Osteocyte (in vitro differentiated cells): ENCODE data around the gene RAD21L1. TPM values are rescaled to one million over a fixed set of nuclear protein-coding genes. Genes with fewer than 3 reads are reported as not detected.

Source experiments
- DNase-seq: peaks from one replicate; pipeline ENCODE4 v3.0.0; 2021; ENCODE audit warnings: mixed read lengths; ENCODE audit not compliant: unreplicated experiment; ENCODE audit errors: extremely low spot score
- H3K27ac Mint-ChIP-seq: one replicate; pipeline ENCODE4 v1.8.0; 2021; ENCODE audit warnings: mild to moderate bottlenecking, mixed read lengths; ENCODE audit not compliant: unreplicated experiment
- H3K27me3 Mint-ChIP-seq: one replicate; pipeline ENCODE4 v1.8.0; 2021; ENCODE audit warnings: mixed read lengths; ENCODE audit not compliant: unreplicated experiment
- H3K36me3 Mint-ChIP-seq: one replicate; pipeline ENCODE4 v1.8.0; 2021; ENCODE audit warnings: mixed read lengths; ENCODE audit not compliant: unreplicated experiment
- H3K4me1 Mint-ChIP-seq: one replicate; pipeline ENCODE4 v1.8.0; 2021; ENCODE audit warnings: mixed read lengths; ENCODE audit not compliant: unreplicated experiment
- H3K4me3 Mint-ChIP-seq: one replicate; pipeline ENCODE4 v1.8.0; 2021; ENCODE audit warnings: mild to moderate bottlenecking, moderate library complexity, mixed read lengths; ENCODE audit not compliant: unreplicated experiment
- H3K9me3 Mint-ChIP-seq: one replicate; pipeline ENCODE4 v1.8.0; 2021; ENCODE audit warnings: mixed read lengths; ENCODE audit not compliant: unreplicated experiment
- total RNA-seq: library from RNA; stranded (reverse); gene quantifications from 2 replicates; pipeline ENCODE4 v1.2.1, GENCODE V29; 2021
- TF ChIP-seq, protein P1 (sequence below): fragments of 200-600 bp; sonication (generic); IDR thresholded peaks from 2 replicates; pipeline ENCODE4 v1.5.0; 2021; ENCODE audit warnings: antibody characterized with exemption, mild to moderate bottlenecking, moderate library complexity

RAD21L1 gene
- total RNA-seq, 1 donor from 2014 or later, result not detected

DNA sequence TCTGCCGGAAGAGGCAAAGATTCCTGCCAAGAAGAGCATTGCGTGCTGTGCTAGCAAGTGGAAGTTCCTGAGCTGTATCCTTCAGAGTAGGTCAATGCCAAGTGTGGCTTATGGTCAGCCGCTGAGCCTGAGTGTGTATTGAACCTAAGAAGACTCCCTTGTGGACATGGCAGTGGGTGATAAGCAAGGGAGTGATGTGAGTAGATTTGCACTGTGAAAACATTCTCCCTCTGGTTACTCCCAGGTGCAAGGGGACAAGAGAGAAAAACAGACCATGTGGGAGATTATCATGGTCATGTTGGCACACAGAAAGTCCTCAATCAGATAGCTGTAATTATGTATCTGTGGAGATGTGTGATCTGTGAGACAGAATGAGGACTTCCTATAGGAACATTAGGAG is 35.0 kb upstream of the RAD21L1 start:
- H3K27ac Mint-ChIP-seq, result no peak overlapping the region
- peaks cover 26% of the 10 kb centered on the region for H3K27me3 Mint-ChIP-seq
- TF ChIP-seq, protein P1, sequence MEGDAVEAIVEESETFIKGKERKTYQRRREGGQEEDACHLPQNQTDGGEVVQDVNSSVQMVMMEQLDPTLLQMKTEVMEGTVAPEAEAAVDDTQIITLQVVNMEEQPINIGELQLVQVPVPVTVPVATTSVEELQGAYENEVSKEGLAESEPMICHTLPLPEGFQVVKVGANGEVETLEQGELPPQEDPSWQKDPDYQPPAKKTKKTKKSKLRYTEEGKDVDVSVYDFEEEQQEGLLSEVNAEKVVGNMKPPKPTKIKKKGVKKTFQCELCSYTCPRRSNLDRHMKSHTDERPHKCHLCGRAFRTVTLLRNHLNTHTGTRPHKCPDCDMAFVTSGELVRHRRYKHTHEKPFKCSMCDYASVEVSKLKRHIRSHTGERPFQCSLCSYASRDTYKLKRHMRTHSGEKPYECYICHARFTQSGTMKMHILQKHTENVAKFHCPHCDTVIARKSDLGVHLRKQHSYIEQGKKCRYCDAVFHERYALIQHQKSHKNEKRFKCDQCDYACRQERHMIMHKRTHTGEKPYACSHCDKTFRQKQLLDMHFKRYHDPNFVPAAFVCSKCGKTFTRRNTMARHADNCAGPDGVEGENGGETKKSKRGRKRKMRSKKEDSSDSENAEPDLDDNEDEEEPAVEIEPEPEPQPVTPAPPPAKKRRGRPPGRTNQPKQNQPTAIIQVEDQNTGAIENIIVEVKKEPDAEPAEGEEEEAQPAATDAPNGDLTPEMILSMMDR, result no peak
- no peaks in the 10 kb centered on the region for H3K36me3 Mint-ChIP-seq
- H3K4me1 Mint-ChIP-seq, result peaks cover 3% of the 10 kb centered on the region
- no peaks in the 10 kb centered on the region for H3K9me3 Mint-ChIP-seq
- no peak overlapping the region for H3K4me3 Mint-ChIP-seq
- DNase-seq, result no peak

DNA sequence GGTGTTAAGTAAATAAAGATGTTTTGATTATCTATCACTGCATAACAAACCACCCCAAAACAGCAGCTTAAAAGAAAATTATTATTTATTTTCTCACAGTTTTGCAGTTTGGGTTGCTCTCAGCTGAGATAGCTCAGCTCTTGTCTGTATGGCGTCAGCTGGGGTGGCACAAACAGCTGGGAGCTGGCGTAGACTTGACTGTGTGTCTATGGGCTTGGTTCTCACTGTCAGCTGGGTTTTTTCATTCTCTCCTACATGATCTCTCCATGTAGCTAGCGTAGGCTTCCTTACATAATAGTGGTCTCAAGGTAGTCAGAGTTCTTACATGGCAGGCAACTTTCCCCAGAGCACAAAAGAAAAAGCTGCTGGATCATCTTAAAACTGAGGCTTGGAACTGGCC is 34.5 kb upstream of the RAD21L1 start:
- no peak overlapping the region for H3K27ac Mint-ChIP-seq

DNA sequence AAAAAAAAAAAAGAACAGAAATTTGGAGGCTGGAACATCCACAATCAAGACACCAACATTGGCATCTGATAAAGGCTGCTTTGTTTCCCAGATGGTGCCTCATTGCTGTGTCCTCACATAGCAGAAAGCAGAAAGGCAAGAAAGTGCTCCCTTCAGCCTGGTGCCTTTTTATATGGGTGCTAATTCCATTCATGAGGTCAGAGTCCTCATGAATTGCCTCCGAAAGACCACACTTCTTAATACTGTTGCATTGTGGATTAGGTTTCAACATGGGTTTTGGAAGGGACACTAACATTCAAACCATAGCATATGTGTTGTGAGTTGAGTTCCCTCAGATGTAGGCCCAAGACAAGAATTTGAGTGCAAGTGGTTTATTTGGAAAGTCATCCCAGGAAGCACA is 30.6 kb upstream of the RAD21L1 start:
- Mint-ChIP-seq H3K27me3 (peaks cover 27% of the 10 kb centered on the region), H3K9me3 (no peaks in the 10 kb centered on the region), H3K4me1 (no peaks in the 10 kb centered on the region)

More for the DNA sequence above, 34.5 kb upstream of the RAD21L1 start:
- Mint-ChIP-seq H3K4me3 (no peak overlapping the region), H3K27me3 (peaks cover 24% of the 10 kb centered on the region), H3K9me3 (no peaks in the 10 kb centered on the region), H3K4me1 (no peaks in the 10 kb centered on the region), H3K36me3 (no peaks in the 10 kb centered on the region)
- no peak for DNase-seq
- TF ChIP-seq, protein P1, result no peak

DNA sequence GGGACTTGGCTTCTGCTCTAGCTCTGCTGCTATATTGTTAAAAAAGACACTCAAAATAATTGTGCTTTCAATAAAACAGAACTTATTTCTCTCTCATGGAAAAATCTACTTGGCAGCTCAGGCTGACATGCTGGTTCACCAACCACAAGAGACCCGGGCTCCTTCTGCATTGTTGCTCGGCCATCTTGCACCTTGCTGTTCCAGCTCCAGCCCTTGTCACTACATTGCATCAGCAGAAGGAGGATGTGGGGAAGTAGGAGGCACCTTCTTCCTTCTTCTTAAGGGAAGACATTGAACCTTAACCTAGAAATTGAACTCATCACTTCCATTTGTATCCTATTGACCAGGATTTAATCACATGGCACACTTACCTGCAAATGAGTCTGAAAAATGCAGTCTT is 29.2 kb upstream of the RAD21L1 start:
- peaks cover 19% of the 10 kb centered on the region for H3K27me3 Mint-ChIP-seq
- no peaks in the 10 kb centered on the region for H3K4me1 Mint-ChIP-seq
- TF ChIP-seq, protein P1, result no peak
- H3K27ac Mint-ChIP-seq, result no peak overlapping the region
- no peaks in the 10 kb centered on the region for H3K9me3 Mint-ChIP-seq
- H3K4me3 Mint-ChIP-seq, result no peak overlapping the region
- DNase-seq, result no peak
- no peaks in the 10 kb centered on the region for H3K36me3 Mint-ChIP-seq

More for the DNA sequence above, 30.6 kb upstream of the RAD21L1 start:
- no peaks in the 10 kb centered on the region for H3K36me3 Mint-ChIP-seq
- H3K4me3 Mint-ChIP-seq, result no peak overlapping the region
- DNase-seq, result no peak
- TF ChIP-seq, protein P1, result no peak
- no peak overlapping the region for H3K27ac Mint-ChIP-seq

DNA sequence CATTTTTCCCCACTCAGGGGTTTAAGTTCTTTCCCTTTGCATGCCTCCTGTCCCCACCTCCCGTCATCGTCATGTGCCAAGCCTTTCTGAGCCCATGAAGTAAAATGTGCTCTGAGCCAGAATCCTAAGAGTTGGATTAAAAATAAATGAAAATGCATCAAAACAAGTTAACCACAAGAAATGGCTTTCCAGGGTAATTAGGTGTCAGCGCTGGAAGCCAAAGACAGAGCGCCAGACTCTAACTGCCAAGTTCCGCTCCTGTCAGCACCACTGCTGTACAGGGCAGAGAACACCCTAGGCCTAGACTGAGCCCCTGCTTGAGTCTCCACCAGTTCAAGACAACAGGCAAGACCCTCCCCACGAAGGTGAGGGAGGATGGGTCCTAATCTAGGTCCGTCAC is 28.0 kb upstream of the RAD21L1 start:
- H3K27ac Mint-ChIP-seq, result no peak overlapping the region
- H3K27me3 Mint-ChIP-seq, result peaks cover 28% of the 10 kb centered on the region
- no peak overlapping the region for H3K4me3 Mint-ChIP-seq
- H3K4me1 Mint-ChIP-seq, result no peaks in the 10 kb centered on the region
- H3K36me3 Mint-ChIP-seq, result no peaks in the 10 kb centered on the region
- H3K9me3 Mint-ChIP-seq, result no peaks in the 10 kb centered on the region
- no peak for DNase-seq
- TF ChIP-seq, protein P1, result no peak
